GM18498 (cell line): ENCODE data around the gene PLCL1.
A peak's percentile ranks its signal among the peaks of the same experiment; 100 is the strongest.
"Not testable (repeated sequence)": the region's sequence is repeated elsewhere in the genome, so short reads cannot be mapped to it uniquely, and the experiment has no call there.

Experiments
- ATAC-seq: cut with Tn5 transposase; IDR thresholded peaks from one replicate; pipeline ENCODE4 v1.9.1; 2021; ENCODE audit warnings: mild to moderate bottlenecking, moderate library complexity; ENCODE audit not compliant: unreplicated experiment

The PLCL1 gene

GRCh38 chr2:197809064-197809463, 4.7 kb downstream of the PLCL1 start:
- no peak for ATAC-seq

DNA sequence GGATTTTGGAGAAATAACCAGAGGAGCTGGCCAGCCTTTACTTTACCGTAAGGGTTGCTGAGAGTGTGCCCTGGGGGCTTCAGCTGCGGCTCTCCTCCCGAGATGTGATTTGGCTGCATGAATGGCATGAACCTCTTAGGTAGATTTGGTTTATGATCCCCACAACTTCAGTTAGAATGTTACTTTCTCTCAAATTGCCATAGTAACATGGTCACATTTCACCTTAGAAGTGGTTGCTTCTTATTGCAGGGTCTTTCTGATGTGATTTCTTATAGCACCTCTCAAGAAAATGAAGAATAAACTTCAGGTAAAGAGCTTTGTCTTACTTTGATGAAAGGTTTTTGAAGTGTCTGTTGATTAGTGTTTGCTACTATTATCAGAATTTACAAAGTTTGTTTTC, 5.6 kb downstream of the PLCL1 start:
- no peak for ATAC-seq

GRCh38 chr2:197810491-197810890, 6.1 kb downstream of the PLCL1 start:
- ATAC-seq, result no peak

GRCh38 chr2:197813093-197813787, 8.8 kb downstream of the PLCL1 start:
- no peak for ATAC-seq

- ATAC-seq, result no peak
Observed at GRCh38 chr2:197814526-197814925, 10.1 kb downstream of the PLCL1 start.

- no peak for ATAC-seq
Observed at GRCh38 chr2:197821550-197822289, 17.3 kb downstream of the PLCL1 start.

- no peak for ATAC-seq
Observed at GRCh38 chr2:197822333-197822732, 17.9 kb downstream of the PLCL1 start.

DNA sequence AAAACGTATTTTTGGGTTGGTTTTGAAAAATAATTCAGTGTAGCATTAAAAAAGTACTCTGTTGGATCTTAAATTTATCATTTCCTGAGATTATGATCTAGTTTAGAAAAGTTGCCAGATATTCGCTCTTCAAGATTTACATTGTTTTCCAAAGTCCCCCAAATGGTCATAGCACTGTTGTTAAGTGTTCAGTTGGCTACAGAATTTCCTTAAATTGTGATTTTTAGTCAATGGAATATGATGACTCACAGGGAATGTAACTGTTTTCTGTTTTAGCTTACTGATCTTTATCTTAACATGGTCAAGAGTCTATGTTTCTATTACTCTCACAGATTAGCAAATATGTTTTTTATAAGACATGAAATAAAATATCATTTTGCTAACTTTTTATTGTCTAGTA, 23.2 kb downstream of the PLCL1 start:
- ATAC-seq, result no peak

DNA sequence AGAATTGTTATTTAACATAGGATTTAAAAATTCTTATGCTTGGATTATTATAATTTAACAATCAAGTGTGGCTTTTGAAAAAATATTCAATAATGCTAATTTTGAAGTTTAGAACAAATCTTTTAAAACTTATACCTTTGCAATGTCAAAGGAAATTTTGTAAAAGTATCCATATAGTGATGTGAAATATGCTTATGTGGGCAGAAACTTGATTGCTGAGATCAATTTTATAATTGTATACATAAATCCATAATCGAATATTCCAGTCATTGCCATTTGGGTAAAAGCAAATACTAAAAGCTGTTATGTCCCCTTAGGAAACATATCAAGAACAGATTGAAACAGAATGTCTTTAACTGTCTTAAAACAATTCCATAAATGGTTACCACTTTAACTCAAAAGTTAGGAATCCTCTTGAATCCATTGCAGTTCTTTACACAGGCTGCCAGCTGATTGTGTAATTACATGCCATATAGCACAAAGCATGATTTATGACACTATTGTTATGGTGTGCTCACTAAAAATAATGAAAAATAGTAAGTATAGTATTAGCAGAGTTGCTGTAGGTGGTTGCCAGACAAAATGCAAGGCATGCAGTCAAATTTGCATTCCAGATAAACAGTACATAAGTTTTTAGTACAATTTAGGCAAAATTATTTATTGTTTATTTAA, 24.2 kb downstream of the PLCL1 start:
- ATAC-seq, result no peak

DNA sequence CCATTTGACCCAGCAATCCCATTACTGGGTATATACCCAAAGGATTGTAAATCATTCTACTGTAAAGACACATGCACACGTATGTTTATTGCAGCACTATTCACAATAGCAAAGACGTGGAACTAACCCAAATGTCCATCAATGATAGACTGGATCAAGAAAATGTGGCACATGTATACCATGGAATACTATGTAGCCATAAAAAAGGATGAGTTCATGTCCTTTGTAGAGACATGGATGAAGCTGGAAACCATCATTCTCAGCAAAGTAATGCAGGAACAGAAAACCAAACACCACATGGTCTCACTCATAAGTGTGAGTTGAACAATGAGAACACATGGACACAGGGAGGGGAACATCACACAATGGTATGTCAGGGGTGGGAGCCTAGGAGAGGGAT, 30.4 kb downstream of the PLCL1 start:
- ATAC-seq, result not testable (repeated sequence)

DNA sequence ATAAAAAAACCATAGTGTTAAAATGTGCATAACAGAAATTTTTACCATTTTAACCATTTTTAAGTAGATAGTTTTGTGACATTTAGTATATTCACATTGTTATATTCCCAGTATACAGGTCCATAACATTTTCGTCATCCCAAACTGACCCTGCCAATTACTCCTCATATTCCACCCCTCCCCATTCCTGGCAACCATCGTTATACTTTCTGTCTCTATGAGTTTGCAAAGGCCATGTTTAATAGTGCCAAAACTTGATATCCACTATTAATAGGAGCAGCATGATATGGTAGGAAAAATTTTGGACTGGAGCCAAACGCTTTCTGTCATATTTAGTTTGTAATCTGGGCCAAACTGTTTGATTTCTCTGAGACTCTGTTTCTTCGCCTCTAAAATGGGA, 30.9 kb downstream of the PLCL1 start:
- ATAC-seq, result no peak

DNA sequence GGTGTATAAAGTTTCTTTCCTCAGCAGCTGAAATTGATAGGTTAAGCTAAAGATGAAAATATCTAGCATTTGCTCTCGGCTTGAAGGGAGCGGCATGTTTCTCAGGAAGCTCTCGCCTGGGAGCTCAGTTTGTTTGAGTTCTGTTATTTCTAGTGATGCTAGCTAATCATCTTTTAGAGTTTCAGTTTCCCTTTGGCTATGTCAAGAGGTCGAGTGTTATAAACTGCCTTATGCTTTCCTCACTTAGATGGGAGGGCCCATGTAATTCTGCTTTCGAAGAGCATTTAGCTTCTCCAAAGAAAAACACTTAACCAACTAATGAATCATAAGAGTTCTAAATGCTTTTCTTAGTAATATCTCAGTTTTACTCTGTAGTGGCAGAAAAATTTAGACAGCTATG, 33.6 kb downstream of the PLCL1 start:
- ATAC-seq, result peak; percentile 99

DNA sequence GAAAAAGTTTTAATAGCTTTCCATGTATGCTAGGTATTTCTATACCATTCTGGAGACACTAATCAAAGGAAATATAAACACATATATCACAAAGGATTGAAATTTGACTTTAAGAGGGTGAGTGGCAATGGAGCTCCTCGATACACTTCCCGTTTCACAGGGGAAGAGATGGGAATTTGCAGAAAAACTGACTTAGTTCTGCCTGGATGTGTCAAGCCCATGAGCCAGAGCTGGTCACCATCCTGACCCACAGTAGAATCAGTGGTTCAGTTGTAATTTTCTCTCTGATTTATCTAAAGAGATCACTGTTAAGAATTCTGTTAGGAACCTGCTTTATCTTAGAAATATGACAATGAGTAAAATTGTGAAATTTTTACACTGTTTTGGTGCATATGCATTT, 34.2 kb downstream of the PLCL1 start:
- ATAC-seq, result peak; percentile 24

GRCh38 chr2:197839327-197839726, 34.9 kb downstream of the PLCL1 start:
- no peak for ATAC-seq

- ATAC-seq, result no peak
Observed at GRCh38 chr2:197839856-197840255, 35.5 kb downstream of the PLCL1 start.

DNA sequence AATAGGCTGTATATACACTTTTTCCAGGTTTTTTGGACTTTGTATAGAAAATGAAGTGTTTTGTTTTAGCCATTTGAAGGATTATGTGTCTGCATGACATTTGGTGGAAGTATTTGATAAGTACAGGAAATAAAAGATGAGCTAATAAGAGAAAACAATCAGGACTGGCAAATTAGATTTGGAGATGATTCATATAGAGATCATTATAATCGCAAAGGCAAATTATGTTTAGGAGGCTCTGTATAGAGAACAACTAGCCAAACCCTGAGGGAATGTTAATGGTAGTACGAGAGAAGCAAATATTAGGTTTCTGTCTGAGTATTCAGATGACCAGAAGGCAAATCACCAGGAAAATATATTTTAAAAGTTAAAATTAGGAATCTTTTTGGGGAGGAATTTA, 41.7 kb downstream of the PLCL1 start:
- no peak for ATAC-seq

- ATAC-seq, result no peak
Observed at GRCh38 chr2:197846777-197847176, 42.4 kb downstream of the PLCL1 start.

GRCh38 chr2:197847651-197848401, 43.4 kb downstream of the PLCL1 start:
- peak; percentile 56 for ATAC-seq

DNA sequence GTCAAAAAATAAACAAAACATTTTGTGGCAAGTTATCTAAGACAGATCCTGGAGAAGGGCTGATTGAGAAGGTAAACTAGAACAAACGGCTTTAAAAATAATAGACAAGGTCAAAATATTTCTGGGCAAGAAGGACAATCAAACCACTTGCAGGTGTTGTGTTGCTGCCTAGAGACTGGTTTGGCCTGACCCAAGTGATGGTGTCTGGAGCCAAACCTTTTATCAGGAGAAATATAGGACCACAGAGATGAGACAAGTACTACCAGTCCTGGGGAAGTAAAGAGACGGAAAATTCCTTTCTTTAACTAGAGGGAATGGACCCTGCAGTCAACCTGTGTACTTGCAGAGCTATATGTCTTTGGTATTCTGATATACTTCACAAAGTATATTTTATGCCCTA, 44.2 kb downstream of the PLCL1 start:
- ATAC-seq, result no peak

DNA sequence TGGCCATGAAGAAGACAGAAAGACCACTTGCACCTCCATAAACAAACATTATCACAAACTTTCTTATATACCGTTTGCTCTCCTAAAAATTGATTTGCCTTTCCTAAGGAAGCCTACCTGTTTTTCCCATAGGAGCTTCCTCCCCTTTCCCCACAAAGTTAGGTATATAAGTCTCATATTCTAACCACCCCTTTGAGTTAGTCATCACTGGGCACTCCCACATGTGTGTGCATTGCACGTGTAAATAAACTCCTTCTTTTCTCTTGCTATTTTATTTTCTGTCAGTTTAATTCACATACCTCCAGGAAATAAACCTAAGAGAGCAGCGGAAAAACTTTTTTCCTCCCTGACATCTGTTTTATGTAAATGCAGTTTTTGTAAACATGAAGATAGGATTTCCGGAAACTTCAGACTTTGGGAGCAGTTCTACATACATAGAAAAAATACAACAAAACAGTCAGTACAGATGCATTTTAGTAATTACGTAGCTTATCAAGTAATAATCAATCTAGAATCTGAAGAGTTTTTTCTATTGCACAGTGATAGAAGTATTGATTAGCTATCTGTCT, 46.6 kb downstream of the PLCL1 start:
- ATAC-seq, result no peak

DNA sequence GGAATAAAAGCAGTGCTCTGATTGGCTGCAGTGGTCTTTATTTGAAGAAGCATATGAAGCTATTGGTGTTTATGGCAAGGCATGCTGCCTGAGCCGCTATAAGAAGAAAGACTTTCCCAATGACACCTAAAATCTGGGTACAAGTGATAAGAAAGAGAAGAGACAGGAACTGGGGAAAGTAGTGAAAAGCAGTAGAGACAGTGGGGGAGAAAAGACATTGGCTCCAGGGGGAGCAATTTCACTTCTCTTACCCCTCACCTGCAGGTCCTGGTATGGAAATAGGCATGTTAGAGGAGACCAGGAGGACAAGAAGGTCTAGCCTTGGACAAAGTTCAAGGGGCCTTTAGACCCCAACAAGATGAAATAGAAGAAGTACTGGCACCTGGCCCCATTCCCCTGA, 47.1 kb downstream of the PLCL1 start:
- ATAC-seq, result peak; percentile 55
